HepG2 (cell line): Measurements from ENCODE around the gene EPHX1. TPM values are rescaled to one million over a fixed set of nuclear protein-coding genes. Genes with fewer than 3 reads are reported as not detected.
A peak's percentile ranks its signal among the peaks of the same experiment; 100 is the strongest.

Source experiments
- ARID4A ChIP-seq: sonication (generic); formaldehyde crosslinking; IDR thresholded peaks from 2 replicates; pipeline ENCODE4 v1.5.0; 2020; ENCODE audit warnings: mild to moderate bottlenecking, missing genetic modification reagents, borderline replicate concordance
- ARNTL ChIP-seq: sonication (generic); formaldehyde crosslinking; IDR thresholded peaks from 2 replicates; pipeline ENCODE4 v1.4.0; 2020; ENCODE audit warnings: mild to moderate bottlenecking, missing genetic modification reagents
- BHLHE40 ChIP-seq: IDR thresholded peaks from 2 replicates; pipeline ENCODE4 v1.6.1; 2011; ENCODE audit warnings: low read length, improper control_type of control experiment
- CENPX ChIP-seq: sonication (generic); formaldehyde crosslinking; IDR thresholded peaks from 2 replicates; pipeline ENCODE4 v1.9.0; 2021; ENCODE audit warnings: mild to moderate bottlenecking, missing genetic modification reagents, moderate library complexity
- GABPB1 ChIP-seq: IDR thresholded peaks from 2 replicates; pipeline ENCODE4 v1.6.1; 2016; ENCODE audit warnings: mild to moderate bottlenecking, missing genetic modification reagents, moderate library complexity, missing compliant biosample characterization
- HBP1 ChIP-seq: IDR thresholded peaks from 2 replicates; pipeline ENCODE4 v1.6.1; 2016; ENCODE audit warnings: low read depth, control low read depth
- HMG20B ChIP-seq: conservative IDR thresholded peaks from 2 replicates; pipeline ENCODE4 v1.6.1; 2016; ENCODE audit warnings: missing genetic modification reagents, missing compliant biosample characterization
- HOXA3 ChIP-seq: sonication (generic); formaldehyde crosslinking; IDR thresholded peaks from 2 replicates; pipeline ENCODE4 v1.5.0; 2020; ENCODE audit warnings: missing genetic modification reagents
- KDM5B ChIP-seq: sonication (generic); formaldehyde crosslinking; IDR thresholded peaks from 2 replicates; pipeline ENCODE4 v1.4.0; 2020; ENCODE audit warnings: missing genetic modification reagents, mild to moderate bottlenecking, borderline replicate concordance
- KLF11 ChIP-seq: IDR thresholded peaks from 2 replicates; pipeline ENCODE4 v1.6.1; 2016; ENCODE audit warnings: missing compliant biosample characterization
- PLRG1 ChIP-seq: fragments of 450-650 bp; conservative IDR thresholded peaks from 2 replicates; pipeline ENCODE4 v1.6.1; 2016
- RCOR2 ChIP-seq: IDR thresholded peaks from 2 replicates; pipeline ENCODE4 v1.6.1; 2016; ENCODE audit warnings: missing biosample characterization, missing genetic modification reagents
- REXO4 ChIP-seq: sonication (generic); formaldehyde crosslinking; IDR thresholded peaks from 2 replicates; pipeline ENCODE4 v1.8.0; 2022; ENCODE audit warnings: missing genetic modification reagents, mild to moderate bottlenecking, borderline replicate concordance
- SRF ChIP-seq: IDR thresholded peaks from 2 replicates; pipeline ENCODE4 v1.6.1; 2011; ENCODE audit warnings: mild to moderate bottlenecking, low read depth, low read length, moderate library complexity
- TAF15 ChIP-seq: fragments of 200-400 bp; formaldehyde crosslinking; IDR thresholded peaks from one replicate; pipeline ENCODE4 v1.6.1; 2018; ENCODE audit warnings: mild to moderate bottlenecking, low read depth, low read length; ENCODE audit not compliant: poor library complexity, severe bottlenecking
- TBP ChIP-seq: sonication (generic); formaldehyde crosslinking; IDR thresholded peaks from 2 replicates; pipeline ENCODE4 v1.5.0; 2020; ENCODE audit warnings: missing genetic modification reagents
- TCF7L2 ChIP-seq: IDR thresholded peaks from 2 replicates; pipeline ENCODE4 v1.6.1; 2011; ENCODE audit warnings: mild to moderate bottlenecking, low read depth, low read length, moderate library complexity
- TFAP4 ChIP-seq: sonication (generic); IDR thresholded peaks from 2 replicates; pipeline ENCODE4 v1.6.1; 2016; ENCODE audit warnings: low read depth, borderline replicate concordance
- XBP1 ChIP-seq: sonication (generic); formaldehyde crosslinking; IDR thresholded peaks from 2 replicates; pipeline ENCODE4 v1.5.0; 2020; ENCODE audit warnings: missing genetic modification reagents
- XRCC5 ChIP-seq: fragments of 200-400 bp; formaldehyde crosslinking; optimal IDR thresholded peaks from 2 replicates; pipeline ENCODE3; 2017; ENCODE audit warnings: mild to moderate bottlenecking, low read length
- ZBTB4 ChIP-seq: sonication (generic); formaldehyde crosslinking; IDR thresholded peaks from 2 replicates; pipeline ENCODE4 v1.4.0; 2020; ENCODE audit warnings: missing genetic modification reagents, mild to moderate bottlenecking, borderline replicate concordance
- ZKSCAN8 ChIP-seq: IDR thresholded peaks from 2 replicates; pipeline ENCODE4 v1.6.1; 2016; ENCODE audit warnings: borderline replicate concordance, missing genetic modification reagents, missing compliant biosample characterization
- ZMYM3 ChIP-seq: sonication (generic); formaldehyde crosslinking; IDR thresholded peaks from 2 replicates; pipeline ENCODE4 v1.5.1; 2020; ENCODE audit warnings: mild to moderate bottlenecking, missing genetic modification reagents
- ZSCAN22 ChIP-seq: sonication (generic); formaldehyde crosslinking; IDR thresholded peaks from 2 replicates; pipeline ENCODE4 v1.4.0; 2020; ENCODE audit warnings: mild to moderate bottlenecking, missing genetic modification reagents
- polyA plus RNA-seq, 8 experiments: library from polyadenylated mRNA; depleted of rRNA in 3 of 8; stranded (reverse) in 7 of 8; unstranded in 1 of 8; fragments of >200 nt; fragmentation: Illumina TruSeq in 4 of 8; extraction: Trizol in 4 of 8; gene quantifications; 2 replicates each; pipeline versions ENCODE4 v1.2.1 to v1.2.3, GENCODE V29; 2011 to 2016; ENCODE audit warnings: low read depth in 4 of 8, missing spikeins in 1 of 8, mixed read lengths in 1 of 8; ENCODE audit not compliant: insufficient read depth in 1 of 8
- total RNA-seq, 5 experiments: library from RNA; depleted of rRNA; stranded (reverse); fragments of >200 nt; fragmentation: Illumina TruSeq; extraction: Trizol; gene quantifications; 2 replicates each; pipeline ENCODE4 v1.2.3, GENCODE V29; 2016; ENCODE audit warnings: low read depth in 1 of 5

EPHX1 gene
- total and polyA plus RNA-seq, 2 of the 13 experiments (the other 11 are each of a cell fraction or from before 2014, with no cell fraction given), result 27.7 to 36.5 TPM

DNA sequence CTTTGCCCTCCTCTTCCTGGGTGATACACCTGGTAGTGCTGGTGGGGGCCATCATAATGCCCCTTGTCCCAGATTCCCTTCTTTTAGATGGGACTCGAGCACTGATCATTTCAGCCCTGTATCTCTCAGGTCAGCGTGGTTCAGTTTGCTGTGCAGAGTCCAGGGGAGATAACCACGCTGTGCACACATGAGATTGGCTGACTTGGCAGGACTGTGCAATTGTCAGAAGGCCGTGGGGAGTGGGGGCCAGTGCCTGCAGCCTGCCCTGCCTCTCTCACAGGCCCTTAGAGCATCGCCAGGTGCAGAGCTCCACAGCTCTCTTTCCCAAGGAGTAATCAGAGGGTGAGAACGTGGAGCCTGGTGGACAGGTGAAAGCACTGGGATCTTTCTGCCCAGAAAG lies 15.2 kb downstream of the EPHX1 start (continued):
- TF ChIP-seq REXO4 (CRISPR knock-in tag) (no peak), XBP1 (no peak), ZMYM3 (CRISPR knock-in tag) (peak; percentile 92), SRF (no peak), KLF11 (CRISPR knock-in tag) (no peak), KDM5B (no peak), ARNTL (CRISPR knock-in tag) (peak; percentile 59), ZKSCAN8 (CRISPR knock-in tag) (no peak), RCOR2 (CRISPR knock-in tag) (peak; percentile 64; the same call in 1 of the 2 replicates), CENPX (CRISPR knock-in tag) (no peak), ARID4A (CRISPR knock-in tag) (peak; percentile 72; the same call in 1 of the 2 replicates), HBP1 (CRISPR knock-in tag) (no peak), BHLHE40 (no peak), PLRG1 (no peak), GABPB1 (CRISPR knock-in tag) (no peak), ZSCAN22 (no peak), TBP (CRISPR knock-in tag) (no peak), TCF7L2 (no peak), ZBTB4 (CRISPR knock-in tag) (no peak), HMG20B (CRISPR knock-in tag) (no peak), XRCC5 (peak; percentile 54), HOXA3 (CRISPR knock-in tag) (peak; percentile 78), TFAP4 (no peak), TAF15 (no peak)
